Liver (tissue), 9 donors: ENCODE data around the gene CAT. TPM values are rescaled to one million over a fixed set of nuclear protein-coding genes. Genes with fewer than 3 reads are reported as not detected.

Experiments used
- DNase-seq: peaks from one replicate; pipeline ENCODE4 v3.0.0-alpha.2; 2017; ENCODE audit warnings: low spot score
- H3K27ac ChIP-seq, 2 donors: one replicate each; pipeline ENCODE4 v1.7.0; 2013; ENCODE audit warnings: inconsistent platforms in 2 of 2, low read length in 2 of 2, control low read depth in 1 of 2, low read depth in 1 of 2, mild to moderate bottlenecking in 1 of 2
- H3K27me3 ChIP-seq, 4 donors: one replicate each; pipeline versions ENCODE4 v1.6.1 to v1.7.0; 2013; ENCODE audit warnings: low read length in 3 of 4, inconsistent platforms in 1 of 4, mild to moderate bottlenecking in 1 of 4, moderate library complexity in 1 of 4; ENCODE audit not compliant: control insufficient read depth in 4 of 4, insufficient read depth in 4 of 4
- H3K36me3 ChIP-seq, 4 donors: one replicate each; pipeline versions ENCODE4 v1.6.1 to v1.7.0; 2013; ENCODE audit warnings: low read length in 3 of 4, mild to moderate bottlenecking in 3 of 4, low read depth in 1 of 4, moderate library complexity in 1 of 4; ENCODE audit not compliant: control insufficient read depth in 4 of 4, insufficient read depth in 3 of 4
- H3K4me1 ChIP-seq, 4 donors: one replicate each; pipeline versions ENCODE4 v1.6.1 to v1.7.0; 2013; ENCODE audit warnings: low read length in 3 of 4, mild to moderate bottlenecking in 3 of 4, moderate library complexity in 1 of 4; ENCODE audit not compliant: control insufficient read depth in 4 of 4, insufficient read depth in 4 of 4
- H3K4me3 ChIP-seq, 3 donors: one replicate each; pipeline versions ENCODE4 v1.6.1 to v1.7.0; 2013; ENCODE audit warnings: low read length in 3 of 3, control low read depth in 1 of 3, low read depth in 1 of 3, mild to moderate bottlenecking in 1 of 3
- H3K9ac ChIP-seq, 2 donors: one replicate each; pipeline ENCODE4 v1.7.0; 2013; ENCODE audit warnings: low read length in 2 of 2, mild to moderate bottlenecking in 2 of 2, moderate library complexity in 2 of 2, control low read depth in 1 of 2, low read depth in 1 of 2
- H3K9me3 ChIP-seq, 4 donors: one replicate each; pipeline versions ENCODE4 v1.6.1 to v1.7.0; 2013; ENCODE audit warnings: low read length in 3 of 4; ENCODE audit not compliant: control insufficient read depth in 4 of 4
- ATF3 ChIP-seq: IDR thresholded peaks from 2 replicates; pipeline ENCODE4 v1.6.1; 2016; ENCODE audit warnings: antibody characterized with exemption
- EGR1 ChIP-seq, 2 donors: IDR thresholded peaks; 2 replicates each; pipeline ENCODE4 v1.6.1; 2016 to 2018; ENCODE audit warnings: antibody characterized with exemption in 2 of 2, low read depth in 2 of 2
- FOXA1 ChIP-seq: IDR thresholded peaks from 2 replicates; pipeline ENCODE4 v1.6.1; 2016; ENCODE audit warnings: antibody characterized with exemption
- FOXA2 ChIP-seq: IDR thresholded peaks from 2 replicates; pipeline ENCODE4 v1.6.1; 2016; ENCODE audit warnings: antibody characterized with exemption
- GABPA ChIP-seq, 2 donors: IDR thresholded peaks in 1 of 2; conservative IDR thresholded peaks in 1 of 2; 2 replicates each; pipeline ENCODE4 v1.6.1; 2016; ENCODE audit warnings: antibody characterized with exemption in 2 of 2, mild to moderate bottlenecking in 1 of 2, moderate library complexity in 1 of 2
- HNF4A ChIP-seq, 2 donors: conservative IDR thresholded peaks; 2 replicates each; pipeline ENCODE4 v1.6.1; 2016; ENCODE audit warnings: antibody characterized with exemption in 2 of 2, mild to moderate bottlenecking in 2 of 2
- HNF4G ChIP-seq: IDR thresholded peaks from 2 replicates; pipeline ENCODE4 v1.6.1; 2016; ENCODE audit warnings: antibody characterized with exemption
- JUND ChIP-seq, 2 donors: IDR thresholded peaks; 2 replicates each; pipeline ENCODE4 v1.6.1; 2016; ENCODE audit warnings: antibody characterized with exemption in 2 of 2
- NR2F2 ChIP-seq: IDR thresholded peaks from 2 replicates; pipeline ENCODE4 v1.6.1; 2016; ENCODE audit warnings: antibody characterized with exemption
- RAD21 ChIP-seq, 2 donors: IDR thresholded peaks; 2 replicates each; pipeline ENCODE4 v1.6.1; 2016; ENCODE audit warnings: antibody characterized with exemption in 2 of 2, mild to moderate bottlenecking in 2 of 2
- RXRA ChIP-seq, 2 donors: IDR thresholded peaks; 2 replicates each; pipeline ENCODE4 v1.6.1; 2017 to 2018; ENCODE audit warnings: antibody characterized with exemption in 2 of 2, mild to moderate bottlenecking in 1 of 2
- SP1 ChIP-seq: IDR thresholded peaks from 2 replicates; pipeline ENCODE4 v1.6.1; 2018; ENCODE audit warnings: antibody characterized with exemption, mild to moderate bottlenecking
- TAF1 ChIP-seq: conservative IDR thresholded peaks from 2 replicates; pipeline ENCODE4 v1.6.1; 2016; ENCODE audit warnings: antibody characterized with exemption, mild to moderate bottlenecking
- YY1 ChIP-seq: IDR thresholded peaks from 2 replicates; pipeline ENCODE4 v1.6.1; 2016; ENCODE audit warnings: antibody characterized with exemption, mild to moderate bottlenecking
- WGBS: extraction: QIAGEN DNeasy Blood & Tissue Kit; methylation state at CpG from one replicate; pipeline ENCODE4 v1.1.7; 2013; 5-methylcytosine and 5-hydroxymethylcytosine counted together
- polyA plus RNA-seq, 2 donors: library from polyadenylated mRNA; stranded (reverse) in 1 of 2; unstranded in 1 of 2; fragments of 200-250 nt in 1 of 2; fragments of >200 nt in 1 of 2; fragmentation: Nextera tagmentation in 1 of 2; extraction: Ambion mirVana in 1 of 2; gene quantifications; one replicate each; pipeline versions ENCODE4 v1.2.1 to v1.2.3, GENCODE V29; 2013 to 2015
- total RNA-seq, 2 donors: library from RNA; depleted of rRNA; stranded (reverse); fragments of >200 nt; gene quantifications; one replicate each; pipeline ENCODE4 v1.2.3, GENCODE V29; 2014
- TF ChIP-seq, protein P1 (sequence below): fragments of 150-350 bp; IDR thresholded peaks from 2 replicates; pipeline ENCODE4 v1.5.1; 2017; ENCODE audit warnings: improper control_type of control experiment, low read depth, low read length; ENCODE audit not compliant: missing input control
- TF ChIP-seq, protein P2 (sequence below): IDR thresholded peaks from 2 replicates; pipeline ENCODE4 v1.6.1; 2016; ENCODE audit warnings: antibody characterized with exemption, mild to moderate bottlenecking
- TF ChIP-seq, protein P3 (sequence below): IDR thresholded peaks from 2 replicates; pipeline ENCODE4 v1.6.1; 2016; ENCODE audit warnings: antibody characterized with exemption
- TF ChIP-seq, protein P4 (sequence below): IDR thresholded peaks from 2 replicates; pipeline ENCODE4 v1.6.1; 2016; ENCODE audit warnings: antibody characterized with exemption
- donor health status: healthy.
- donor health status: healthy.
- donor health status: healthy.
- donor health status: healthy.
- donor health status: healthy.

CAT gene
- total and polyA plus RNA-seq, 4 donors, result 270 to 620 (median 388) TPM

DNA sequence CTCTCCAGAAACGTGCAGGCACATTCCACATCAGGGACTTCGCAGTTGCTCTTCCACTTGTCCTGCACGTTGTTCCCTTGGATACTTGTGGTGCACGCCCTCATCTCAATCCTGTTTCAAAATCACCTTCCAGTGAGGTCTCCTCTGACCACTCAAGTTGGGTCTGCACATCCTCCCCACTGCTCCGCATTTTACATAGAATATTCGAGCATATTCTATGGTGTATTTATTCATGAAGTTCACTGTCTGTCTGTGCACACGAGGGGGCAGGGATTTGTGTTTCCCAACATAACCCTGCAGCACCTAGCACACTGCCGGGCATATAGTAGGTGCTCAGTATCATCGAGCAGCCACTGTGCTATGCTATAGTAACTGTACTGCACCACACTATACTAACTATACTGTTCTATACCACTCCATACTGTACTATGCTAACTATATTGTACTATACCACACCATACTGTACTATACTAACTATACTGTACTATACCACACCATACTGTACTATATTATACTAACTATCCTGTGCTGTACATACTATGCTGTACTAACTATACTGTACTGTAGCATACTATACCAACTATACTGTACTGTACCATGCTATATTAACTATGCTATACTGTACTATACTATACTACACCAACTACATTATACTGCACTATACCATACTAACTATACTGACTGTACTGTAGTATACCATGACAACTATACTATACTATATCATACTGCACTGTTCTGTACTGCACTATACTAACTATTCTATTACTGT, 44.6 kb downstream of the CAT start:
- DNase-seq, result no peak
- no peak overlapping the region for H3K27ac ChIP-seq
- no peaks in the 10 kb centered on the region for H3K9me3 ChIP-seq
- peaks cover 0 to 6% (median 5%) of the 10 kb centered on the region in 4 donors for H3K4me1 ChIP-seq
- H3K27me3 ChIP-seq, result no peaks in the 10 kb centered on the region
- no peak for TF ChIP-seq JUND (IDR thresholded peaks at IDR 0.05)
- TF ChIP-seq TAF1, result no peak
- TF ChIP-seq FOXA1, result no peak
- no peak for TF ChIP-seq YY1
- TF ChIP-seq HNF4G, result no peak
- TF ChIP-seq, protein P1, sequence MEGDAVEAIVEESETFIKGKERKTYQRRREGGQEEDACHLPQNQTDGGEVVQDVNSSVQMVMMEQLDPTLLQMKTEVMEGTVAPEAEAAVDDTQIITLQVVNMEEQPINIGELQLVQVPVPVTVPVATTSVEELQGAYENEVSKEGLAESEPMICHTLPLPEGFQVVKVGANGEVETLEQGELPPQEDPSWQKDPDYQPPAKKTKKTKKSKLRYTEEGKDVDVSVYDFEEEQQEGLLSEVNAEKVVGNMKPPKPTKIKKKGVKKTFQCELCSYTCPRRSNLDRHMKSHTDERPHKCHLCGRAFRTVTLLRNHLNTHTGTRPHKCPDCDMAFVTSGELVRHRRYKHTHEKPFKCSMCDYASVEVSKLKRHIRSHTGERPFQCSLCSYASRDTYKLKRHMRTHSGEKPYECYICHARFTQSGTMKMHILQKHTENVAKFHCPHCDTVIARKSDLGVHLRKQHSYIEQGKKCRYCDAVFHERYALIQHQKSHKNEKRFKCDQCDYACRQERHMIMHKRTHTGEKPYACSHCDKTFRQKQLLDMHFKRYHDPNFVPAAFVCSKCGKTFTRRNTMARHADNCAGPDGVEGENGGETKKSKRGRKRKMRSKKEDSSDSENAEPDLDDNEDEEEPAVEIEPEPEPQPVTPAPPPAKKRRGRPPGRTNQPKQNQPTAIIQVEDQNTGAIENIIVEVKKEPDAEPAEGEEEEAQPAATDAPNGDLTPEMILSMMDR, result no peak
- TF ChIP-seq NR2F2, result no peak
- TF ChIP-seq GABPA (IDR thresholded peaks at IDR 0.05 in 1 of 2, conservative IDR thresholded peaks at IDR 0.05 in 1 of 2), result no peak
- no peak for TF ChIP-seq ATF3
- TF ChIP-seq EGR1 (IDR thresholded peaks at IDR 0.05; ENCODE audit: low read depth in 2 of 2), result no peak
- TF ChIP-seq RXRA (IDR thresholded peaks at IDR 0.05), result no peak
- TF ChIP-seq, protein P2, sequence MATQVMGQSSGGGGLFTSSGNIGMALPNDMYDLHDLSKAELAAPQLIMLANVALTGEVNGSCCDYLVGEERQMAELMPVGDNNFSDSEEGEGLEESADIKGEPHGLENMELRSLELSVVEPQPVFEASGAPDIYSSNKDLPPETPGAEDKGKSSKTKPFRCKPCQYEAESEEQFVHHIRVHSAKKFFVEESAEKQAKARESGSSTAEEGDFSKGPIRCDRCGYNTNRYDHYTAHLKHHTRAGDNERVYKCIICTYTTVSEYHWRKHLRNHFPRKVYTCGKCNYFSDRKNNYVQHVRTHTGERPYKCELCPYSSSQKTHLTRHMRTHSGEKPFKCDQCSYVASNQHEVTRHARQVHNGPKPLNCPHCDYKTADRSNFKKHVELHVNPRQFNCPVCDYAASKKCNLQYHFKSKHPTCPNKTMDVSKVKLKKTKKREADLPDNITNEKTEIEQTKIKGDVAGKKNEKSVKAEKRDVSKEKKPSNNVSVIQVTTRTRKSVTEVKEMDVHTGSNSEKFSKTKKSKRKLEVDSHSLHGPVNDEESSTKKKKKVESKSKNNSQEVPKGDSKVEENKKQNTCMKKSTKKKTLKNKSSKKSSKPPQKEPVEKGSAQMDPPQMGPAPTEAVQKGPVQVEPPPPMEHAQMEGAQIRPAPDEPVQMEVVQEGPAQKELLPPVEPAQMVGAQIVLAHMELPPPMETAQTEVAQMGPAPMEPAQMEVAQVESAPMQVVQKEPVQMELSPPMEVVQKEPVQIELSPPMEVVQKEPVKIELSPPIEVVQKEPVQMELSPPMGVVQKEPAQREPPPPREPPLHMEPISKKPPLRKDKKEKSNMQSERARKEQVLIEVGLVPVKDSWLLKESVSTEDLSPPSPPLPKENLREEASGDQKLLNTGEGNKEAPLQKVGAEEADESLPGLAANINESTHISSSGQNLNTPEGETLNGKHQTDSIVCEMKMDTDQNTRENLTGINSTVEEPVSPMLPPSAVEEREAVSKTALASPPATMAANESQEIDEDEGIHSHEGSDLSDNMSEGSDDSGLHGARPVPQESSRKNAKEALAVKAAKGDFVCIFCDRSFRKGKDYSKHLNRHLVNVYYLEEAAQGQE, result no peak
- TF ChIP-seq HNF4A (conservative IDR thresholded peaks at IDR 0.05), result no peak
- TF ChIP-seq RAD21 (IDR thresholded peaks at IDR 0.05), result no peak
- TF ChIP-seq, protein P3, sequence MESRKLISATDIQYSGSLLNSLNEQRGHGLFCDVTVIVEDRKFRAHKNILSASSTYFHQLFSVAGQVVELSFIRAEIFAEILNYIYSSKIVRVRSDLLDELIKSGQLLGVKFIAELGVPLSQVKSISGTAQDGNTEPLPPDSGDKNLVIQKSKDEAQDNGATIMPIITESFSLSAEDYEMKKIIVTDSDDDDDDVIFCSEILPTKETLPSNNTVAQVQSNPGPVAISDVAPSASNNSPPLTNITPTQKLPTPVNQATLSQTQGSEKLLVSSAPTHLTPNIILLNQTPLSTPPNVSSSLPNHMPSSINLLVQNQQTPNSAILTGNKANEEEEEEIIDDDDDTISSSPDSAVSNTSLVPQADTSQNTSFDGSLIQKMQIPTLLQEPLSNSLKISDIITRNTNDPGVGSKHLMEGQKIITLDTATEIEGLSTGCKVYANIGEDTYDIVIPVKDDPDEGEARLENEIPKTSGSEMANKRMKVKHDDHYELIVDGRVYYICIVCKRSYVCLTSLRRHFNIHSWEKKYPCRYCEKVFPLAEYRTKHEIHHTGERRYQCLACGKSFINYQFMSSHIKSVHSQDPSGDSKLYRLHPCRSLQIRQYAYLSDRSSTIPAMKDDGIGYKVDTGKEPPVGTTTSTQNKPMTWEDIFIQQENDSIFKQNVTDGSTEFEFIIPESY, result no peak
- TF ChIP-seq, protein P4, sequence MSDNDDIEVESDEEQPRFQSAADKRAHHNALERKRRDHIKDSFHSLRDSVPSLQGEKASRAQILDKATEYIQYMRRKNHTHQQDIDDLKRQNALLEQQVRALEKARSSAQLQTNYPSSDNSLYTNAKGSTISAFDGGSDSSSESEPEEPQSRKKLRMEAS, result no peak
- TF ChIP-seq SP1, result no peak
- TF ChIP-seq FOXA2, result no peak
- H3K4me3 ChIP-seq, result no peak overlapping the region
- 89% methylated on average over 9 of the region's 9 CpGs for WGBS
- no peak overlapping the region for H3K9ac ChIP-seq
- no peaks in the 10 kb centered on the region for H3K36me3 ChIP-seq
